A549 (cell line): ENCODE results near the gene DIPK1B. TPM values are rescaled to one million over a fixed set of nuclear protein-coding genes. Genes with fewer than 3 reads are reported as not detected.

Source experiments
- ATAC-seq, 2 experiments: fragments of 200-7000 bp in 1 of 2; fragments of >200 bp in 1 of 2; cut with Nextera tagmentation in 1 of 2; cut with Tn5 transposase in 1 of 2; 3 replicates each; pipeline versions ENCODE4 v1.8.0 to v1.9.1; 2018 to 2020; ENCODE audit warnings: mild to moderate bottlenecking in 1 of 2, moderate library complexity in 1 of 2
- CTCF ChIA-PET: fragments of 300-600 bp; sonication (Branson Sonifier 250); formaldehyde crosslinking; extraction: SDS; loops from one replicate; lab custom pipeline; 2021; ENCODE audit warnings: antibody characterized with exemption, inconsistent platforms; lab: Yijun Ruan, JAX
- POLR2A ChIA-PET: fragments of 350-600 bp; formaldehyde crosslinking; extraction: SDS; loops from one replicate; lab custom pipeline; 2021; ENCODE audit warnings: antibody characterized with exemption, inconsistent platforms; lab: Yijun Ruan, JAX
- DNase-seq, 2 experiments: peaks; one replicate each; pipeline versions ENCODE4 v3.0.0 to v3.0.0-alpha.2; 2011 to 2016; ENCODE audit warnings: low read depth in 1 of 2, low spot score in 1 of 2
- FAIRE-seq: peaks from 2 replicates; lab custom pipeline; 2011; peaks lifted over from hg19 to GRCh38; lab: Jason Lieb, UNC
- H3K27ac ChIP-seq, 2 experiments: fragments of >200 bp; sonication (Bioruptor Twin); formaldehyde crosslinking; 3 replicates each; pipeline ENCODE4 v1.5.1; 2016 to 2017
- H3K4me1 ChIP-seq: fragments of >200 bp; sonication (Bioruptor Twin); formaldehyde crosslinking; 3 replicates; pipeline ENCODE4 v1.6.1; 2016
- H3K4me2 ChIP-seq: fragments of >200 bp; sonication (Bioruptor Twin); formaldehyde crosslinking; 3 replicates; pipeline ENCODE4 v1.6.1; 2016
- H3K4me3 ChIP-seq: fragments of >200 bp; sonication (Bioruptor Twin); formaldehyde crosslinking; 3 replicates; pipeline ENCODE4 v1.5.1; 2016
- H3K9me3 ChIP-seq: fragments of >200 bp; sonication (Bioruptor Twin); formaldehyde crosslinking; 3 replicates; pipeline ENCODE4 v1.6.1; 2016
- CBX8 ChIP-seq: fragments of 200-600 bp; sonication (generic); IDR thresholded peaks from 2 replicates; pipeline ENCODE4 v1.6.1; 2016
- CEBPB ChIP-seq, 2 experiments: fragments of >200 bp in 1 of 2; sonication (Bioruptor Twin) in 1 of 2; formaldehyde crosslinking in 1 of 2; IDR thresholded peaks; 2 replicates each; pipeline ENCODE4 v1.6.1; 2012 to 2016
- CHD2 ChIP-seq: fragments of 150-350 bp; IDR thresholded peaks from 2 replicates; pipeline ENCODE4 v1.6.1; 2014; ENCODE audit warnings: low read length; ENCODE audit not compliant: partially characterized antibody
- CHD4 ChIP-seq: fragments of 200-600 bp; sonication (generic); IDR thresholded peaks from 2 replicates; pipeline ENCODE4 v1.6.1; 2016; ENCODE audit warnings: antibody characterized with exemption, mild to moderate bottlenecking, borderline replicate concordance
- CTCF ChIP-seq: fragments of >200 bp; sonication (Bioruptor Twin); formaldehyde crosslinking; IDR thresholded peaks from 3 replicates; pipeline ENCODE4 v1.5.1; 2016
- EHMT2 ChIP-seq: fragments of 200-600 bp; sonication (generic); IDR thresholded peaks from 2 replicates; pipeline ENCODE4 v1.6.1; 2016; ENCODE audit warnings: antibody characterized with exemption, low read depth, mild to moderate bottlenecking, moderate library complexity
- EP300 ChIP-seq, 2 experiments: fragments of >200 bp; sonication (Bioruptor Twin); formaldehyde crosslinking; IDR thresholded peaks; 2 replicates in 1 of 2; 3 replicates in 1 of 2; pipeline ENCODE4 v1.6.1; 2016 to 2017
- HDAC2 ChIP-seq: fragments of 200-600 bp; sonication (generic); IDR thresholded peaks from 2 replicates; pipeline ENCODE4 v1.6.1; 2016
- HES2 ChIP-seq: fragments of >200 bp; sonication (Bioruptor Twin); formaldehyde crosslinking; IDR thresholded peaks from 2 replicates; pipeline ENCODE4 v1.6.1; 2016
- HEYL ChIP-seq: fragments of 250-450 bp; sonication (Bioruptor Pico); IDR thresholded peaks from 2 replicates; pipeline ENCODE4 v1.8.0; 2021; ENCODE audit warnings: mild to moderate bottlenecking, moderate library complexity
- HOXB13 ChIP-seq: fragments of 250-450 bp; sonication (Bioruptor Pico); IDR thresholded peaks from 2 replicates; pipeline ENCODE4 v1.5.0; 2020; ENCODE audit warnings: low read depth, mild to moderate bottlenecking, moderate library complexity
- JUN ChIP-seq, 2 experiments: fragments of >200 bp; sonication (Bioruptor Twin); formaldehyde crosslinking; IDR thresholded peaks; 2 replicates in 1 of 2; 3 replicates in 1 of 2; pipeline ENCODE4 v1.6.1; 2016 to 2017
- JUNB ChIP-seq: fragments of >200 bp; sonication (Bioruptor Twin); formaldehyde crosslinking; IDR thresholded peaks from 2 replicates; pipeline ENCODE4 v1.6.1; 2016
- MAX ChIP-seq: IDR thresholded peaks from 2 replicates; pipeline ENCODE4 v1.6.1; 2012
- MYC ChIP-seq: IDR thresholded peaks from 2 replicates; pipeline ENCODE4 v1.6.1; 2012; ENCODE audit warnings: mild to moderate bottlenecking, inconsistent platforms, low read length, improper control_type of control experiment, borderline replicate concordance
- POLR2A ChIP-seq: IDR thresholded peaks from 2 replicates; pipeline ENCODE4 v1.6.1; 2012; ENCODE audit warnings: mild to moderate bottlenecking, low read length
- RARB ChIP-seq: fragments of 250-450 bp; sonication (Bioruptor Pico); IDR thresholded peaks from 2 replicates; pipeline ENCODE4 v1.8.0; 2021; ENCODE audit warnings: mild to moderate bottlenecking, moderate library complexity
- RFX5 ChIP-seq: fragments of 450-650 bp; IDR thresholded peaks from 2 replicates; pipeline ENCODE4 v1.7.1; 2014; ENCODE audit warnings: antibody characterized with exemption, mild to moderate bottlenecking, moderate library complexity
- RNF2 ChIP-seq: fragments of 200-600 bp; sonication (generic); IDR thresholded peaks from 2 replicates; pipeline ENCODE4 v1.6.1; 2016; ENCODE audit warnings: low read depth, mild to moderate bottlenecking, antibody characterized with exemption, moderate library complexity, borderline replicate concordance
- TFCP2L1 ChIP-seq: fragments of 250-450 bp; sonication (Bioruptor Pico); IDR thresholded peaks from 2 replicates; pipeline ENCODE4 v1.5.0; 2021; ENCODE audit warnings: mild to moderate bottlenecking
- TP53 ChIP-seq: fragments of 250-450 bp; sonication (Bioruptor Pico); IDR thresholded peaks from 2 replicates; pipeline ENCODE4 v1.5.0; 2021; ENCODE audit warnings: mild to moderate bottlenecking, moderate library complexity
- ZC3H11A ChIP-seq: fragments of 450-650 bp; IDR thresholded peaks from 2 replicates; pipeline ENCODE4 v1.6.1; 2014; ENCODE audit warnings: antibody characterized with exemption, mild to moderate bottlenecking
- ZNF302 ChIP-seq: fragments of 250-450 bp; sonication (Bioruptor Pico); IDR thresholded peaks from 2 replicates; pipeline ENCODE4 v1.9.0; 2021; ENCODE audit warnings: inconsistent platforms, mild to moderate bottlenecking, moderate library complexity
- WGBS: methylation state at CpG from one replicate; pipeline ENCODE4 v1.1.6; 2017; ENCODE audit errors: missing lambda C conversion rate; 5-methylcytosine and 5-hydroxymethylcytosine counted together
- polyA plus RNA-seq, 4 experiments: library from polyadenylated mRNA; depleted of rRNA in 3 of 4; stranded (reverse); fragments of >200 nt; fragmentation: RNase III in 1 of 4; extraction: RNeasy Plus Mini Kit Qiagen cat#74134 plus additional on column Dnase treatment in 1 of 4; gene quantifications; 2 replicates in 3 of 4; 3 replicates in 1 of 4; pipeline ENCODE4 v1.2.3, GENCODE V29; 2011 to 2017
- TF ChIP-seq, protein P1 (sequence below): fragments of 250-450 bp; sonication (Bioruptor Pico); IDR thresholded peaks from 2 replicates; pipeline ENCODE4 v1.5.0; 2020; ENCODE audit warnings: low read depth, mild to moderate bottlenecking, moderate library complexity
- TF ChIP-seq, protein P2 (sequence below): fragments of 450-650 bp; IDR thresholded peaks from 2 replicates; pipeline ENCODE4 v1.6.1; 2014; ENCODE audit warnings: antibody characterized with exemption

The DIPK1B gene
- polyA plus RNA-seq, 2 of the 4 experiments (the other 2 are of a cell fraction) = 6.7 TPM

GRCh38 chr9:136729144-136729543 lies 16.8 kb downstream of the DIPK1B start:
- 44% methylated on average over 7 of the region's 7 CpGs for WGBS
- Histone ChIP-seq H3K27ac (peak overlapping the region; percentile 99 to 100), H3K9me3 (no peaks in the 10 kb centered on the region), H3K4me1 (peaks cover 31% of the 10 kb centered on the region), H3K4me2 (peak overlapping the region; percentile 97), H3K4me3 (peak overlapping the region; percentile 91)
- FAIRE-seq (no peak), ATAC-seq (peak; percentile 63 to 80), DNase-seq (peak in 1 of 2 experiments; percentile 62)
- ChIA-PET CTCF (interaction anchor here (0.6 to 6.0 kb wide), 23 partner anchors 8 to 468 kb away, joined by 3 to 50 read pairs (median 7); partner anchors contain the start of genes DIPK1B, LCN10, LCN15 and LCN6), POLR2A (interaction anchor here (1.1 to 2.7 kb wide), 8 partner anchors 10 to 366 kb away, joined by 3 to 17 read pairs (median 4); partner anchors contain the start of gene LCN10)
- peak; percentile 29; the same call in 1 of the 2 replicates for TF ChIP-seq POLR2A
- TF ChIP-seq CEBPB (IDR thresholded peaks at IDR 0.05) = no peak
- no peak for TF ChIP-seq HDAC2
- 0 out of 5 replicates have a peak, but pooled peaks of 1 of the 2 experiments have one; percentile 18 for TF ChIP-seq JUN (IDR thresholded peaks at IDR 0.05)
- no peak for TF ChIP-seq ZC3H11A
- TF ChIP-seq TP53 (CRISPR knock-in tag) = no peak
- no peak for TF ChIP-seq HOXB13 (CRISPR knock-in tag)
- no peak for TF ChIP-seq HES2
- TF ChIP-seq ZNF302 (CRISPR knock-in tag) = no peak
- no peak for TF ChIP-seq RARB (CRISPR knock-in tag)

DNA sequence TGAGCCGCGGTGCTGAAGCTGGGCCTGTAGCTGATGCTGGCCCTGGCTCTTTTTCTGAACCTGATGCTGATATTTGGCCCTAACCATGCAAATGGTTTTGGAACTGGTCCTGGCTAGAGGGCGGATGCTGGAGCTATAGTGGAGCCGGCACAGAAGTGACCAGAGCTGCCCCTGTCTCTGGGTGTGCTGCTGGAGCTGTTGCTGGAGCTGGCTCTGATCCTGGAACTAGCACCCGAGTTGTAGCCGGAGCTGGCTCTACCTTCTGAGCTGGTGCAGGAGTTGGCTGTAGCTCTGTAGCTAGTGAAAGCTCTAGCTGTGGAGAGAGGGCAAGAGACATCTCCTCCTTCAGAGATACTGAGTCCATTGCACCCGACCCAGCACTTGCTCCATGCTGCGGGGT lies 17.6 kb downstream of the DIPK1B start:
- FAIRE-seq (no peak), DNase-seq (no peak), ATAC-seq (no peak)
- peaks cover 23% of the 10 kb centered on the region for H3K4me1 ChIP-seq
- no peak overlapping the region for H3K27ac ChIP-seq
- H3K4me2 ChIP-seq = peak overlapping the region; percentile 97; the same call in 2 of the 3 replicates
- no peaks in the 10 kb centered on the region for H3K9me3 ChIP-seq
- TF ChIP-seq HEYL (no peak), MAX (no peak), CHD2 (no peak), CHD4 (no peak)
- TF ChIP-seq, protein P1, sequence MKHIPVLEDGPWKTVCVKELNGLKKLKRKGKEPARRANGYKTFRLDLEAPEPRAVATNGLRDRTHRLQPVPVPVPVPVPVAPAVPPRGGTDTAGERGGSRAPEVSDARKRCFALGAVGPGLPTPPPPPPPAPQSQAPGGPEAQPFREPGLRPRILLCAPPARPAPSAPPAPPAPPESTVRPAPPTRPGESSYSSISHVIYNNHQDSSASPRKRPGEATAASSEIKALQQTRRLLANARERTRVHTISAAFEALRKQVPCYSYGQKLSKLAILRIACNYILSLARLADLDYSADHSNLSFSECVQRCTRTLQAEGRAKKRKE (CRISPR knock-in tag) = no peak
- ChIA-PET POLR2A (interaction anchor here (0.5 kb wide), 1 partner anchor 355 kb away, joined by 4 read pairs; no protein-coding TSS in a partner anchor), CTCF (interaction anchor here (1.0 to 6.0 kb wide), 14 partner anchors 11 to 299 kb away, joined by 3 to 50 read pairs (median 12); partner anchors contain the start of genes DIPK1B, LCN10, LCN15 and LCN8)
- WGBS = 88% methylated on average over 8 of the region's 8 CpGs
- no peak overlapping the region for H3K4me3 ChIP-seq

DNA sequence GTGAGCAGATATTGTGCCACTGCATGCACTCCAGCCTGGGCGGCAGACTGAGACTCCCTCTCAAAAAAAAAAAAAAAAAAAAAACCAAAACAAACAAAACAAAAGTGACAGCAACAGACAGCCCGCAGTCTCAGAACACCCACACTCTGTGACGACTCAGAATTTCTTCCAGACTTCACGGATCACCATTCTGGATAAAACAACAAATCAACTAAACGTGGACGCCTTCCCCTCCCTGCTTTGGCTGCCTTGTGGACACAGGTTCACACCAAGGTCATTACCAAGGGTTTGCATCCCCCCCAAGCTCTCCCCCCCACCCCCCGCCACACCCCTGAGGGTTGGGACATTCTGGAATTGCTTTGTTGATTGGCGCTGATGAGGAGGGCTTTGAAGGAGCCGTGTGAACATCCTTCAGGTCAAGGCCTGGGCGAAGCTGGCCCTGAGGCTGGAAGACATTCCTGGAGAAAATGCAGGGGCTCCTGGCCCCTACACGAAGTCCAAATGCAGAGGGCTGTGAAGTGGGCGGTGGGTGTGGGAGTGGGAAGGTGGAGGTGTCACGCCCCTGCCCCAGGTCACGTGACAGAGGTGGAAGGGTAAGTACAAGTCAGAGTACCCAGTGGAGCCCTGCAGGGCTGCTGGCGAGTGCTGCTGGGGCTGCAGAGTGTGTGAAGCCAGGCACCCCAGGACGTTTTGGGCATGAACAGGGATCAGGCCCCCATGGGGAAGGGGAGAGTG lies 20.2 kb downstream of the DIPK1B start:
- no peak overlapping the region for H3K4me2 ChIP-seq
- H3K4me1 ChIP-seq = peaks cover 6% of the 10 kb centered on the region; the same call in 1 of the 3 replicates
- WGBS = 71% methylated on average over 15 of the region's 16 CpGs
- DNase-seq = no peak
- no peak for FAIRE-seq
- TF ChIP-seq RFX5 = no peak
- TF ChIP-seq, protein P2, sequence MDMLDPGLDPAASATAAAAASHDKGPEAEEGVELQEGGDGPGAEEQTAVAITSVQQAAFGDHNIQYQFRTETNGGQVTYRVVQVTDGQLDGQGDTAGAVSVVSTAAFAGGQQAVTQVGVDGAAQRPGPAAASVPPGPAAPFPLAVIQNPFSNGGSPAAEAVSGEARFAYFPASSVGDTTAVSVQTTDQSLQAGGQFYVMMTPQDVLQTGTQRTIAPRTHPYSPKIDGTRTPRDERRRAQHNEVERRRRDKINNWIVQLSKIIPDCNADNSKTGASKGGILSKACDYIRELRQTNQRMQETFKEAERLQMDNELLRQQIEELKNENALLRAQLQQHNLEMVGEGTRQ = no peak
- TF ChIP-seq CBX8 = no peak
- no peak for TF ChIP-seq EHMT2
- no peak for TF ChIP-seq POLR2A
- TF ChIP-seq HES2 = no peak
- no peak for TF ChIP-seq TP53 (CRISPR knock-in tag)
- no peak for TF ChIP-seq JUNB
- TF ChIP-seq CTCF = no peak
- no peak for TF ChIP-seq TFCP2L1 (CRISPR knock-in tag)
- TF ChIP-seq HEYL = no peak
- TF ChIP-seq CHD4 = no peak
- TF ChIP-seq ZNF302 (CRISPR knock-in tag) = no peak
- no peak for TF ChIP-seq RNF2
- no peak for TF ChIP-seq EP300 (IDR thresholded peaks at IDR 0.05)
- TF ChIP-seq MYC = no peak
- TF ChIP-seq, all 56 proteins: peak for 0
- Histone ChIP-seq H3K9me3 (no peaks in the 10 kb centered on the region), H3K4me3 (no peak overlapping the region), H3K27ac (no peak overlapping the region)
- ATAC-seq = no peak
- POLR2A ChIA-PET = no interaction called here
- CTCF ChIA-PET = interaction anchor here (2.1 to 6.0 kb wide), 3 partner anchors 9 to 28 kb away, joined by 7 to 50 read pairs (median 42); partner anchors contain the start of genes LCN10 and LCN8
